Prostate gland (tissue), 2 donors: ENCODE results near the gene RHBDL1. TPM values are rescaled to one million over a fixed set of nuclear protein-coding genes. Genes with fewer than 3 reads are reported as not detected.

ENCODE experiments used
- DNase-seq: peaks from one replicate; pipeline ENCODE4 v3.0.0-alpha.2; 2019; ENCODE audit warnings: low spot score
- H3K27ac ChIP-seq, 2 donors: fragments of 200-600 bp; sonication (generic); 2 replicates each; pipeline ENCODE4 v1.5.1; 2017 to 2019
- H3K27me3 ChIP-seq: fragments of 200-600 bp; sonication (generic); replicated peaks from 2 replicates; pipeline ENCODE4 v1.5.1; 2019; ENCODE audit not compliant: insufficient read depth
- H3K36me3 ChIP-seq, 2 donors: fragments of 200-600 bp; sonication (generic); 1 replicate in 1 of 2; 2 replicates in 1 of 2; pipeline versions ENCODE4 v1.5.1 to v1.8.1; 2017 to 2019
- H3K4me1 ChIP-seq: fragments of 200-600 bp; sonication (generic); replicated peaks from 2 replicates; pipeline ENCODE4 v1.5.1; 2019
- H3K4me3 ChIP-seq, 2 donors: fragments of 200-600 bp; sonication (generic); 2 replicates each; pipeline ENCODE4 v1.5.1; 2017 to 2019
- H3K9me3 ChIP-seq: fragments of 200-600 bp; sonication (generic); 2 replicates; pipeline ENCODE4 v1.5.1; 2017
- POLR2A ChIP-seq: fragments of 450-650 bp; IDR thresholded peaks from one replicate; pipeline ENCODE4 v1.6.1; 2016; ENCODE audit warnings: antibody characterized with exemption, mild to moderate bottlenecking
- POLR2AphosphoS5 ChIP-seq: sonication (generic); formaldehyde crosslinking; IDR thresholded peaks from one replicate; pipeline ENCODE4 v1.6.1; 2017; ENCODE audit warnings: antibody characterized with exemption
- WGBS: methylation state at CpG from one replicate; pipeline ENCODE4 v1.1.5; 2018; 5-methylcytosine and 5-hydroxymethylcytosine counted together
- intact Hi-C: fragments of 100-400 bp; cut with DNase I; formaldehyde crosslinking; loops from one replicate; pipeline ENCODE4 v1.14.2; 2022
- total RNA-seq, 2 donors: library from RNA; depleted of rRNA; stranded (reverse); fragments of >200 nt; gene quantifications; one replicate each; pipeline ENCODE4 v1.1.0, GENCODE V29; 2016
- TF ChIP-seq, protein P1 (sequence below), 4 experiments: fragments of 200-600 bp in 2 of 4; fragments of 450-650 bp in 2 of 4; sonication (generic) in 2 of 4; IDR thresholded peaks; 1 replicate in 3 of 4; 2 replicates in 1 of 4; pipeline ENCODE4 v1.5.1; 2016 to 2019; ENCODE audit warnings: antibody characterized with exemption in 4 of 4, mild to moderate bottlenecking in 2 of 4, moderate library complexity in 2 of 4

The RHBDL1 gene
- total RNA-seq, 2 donors from 2014 or later, result 4.5 to 4.9 TPM

DNA sequence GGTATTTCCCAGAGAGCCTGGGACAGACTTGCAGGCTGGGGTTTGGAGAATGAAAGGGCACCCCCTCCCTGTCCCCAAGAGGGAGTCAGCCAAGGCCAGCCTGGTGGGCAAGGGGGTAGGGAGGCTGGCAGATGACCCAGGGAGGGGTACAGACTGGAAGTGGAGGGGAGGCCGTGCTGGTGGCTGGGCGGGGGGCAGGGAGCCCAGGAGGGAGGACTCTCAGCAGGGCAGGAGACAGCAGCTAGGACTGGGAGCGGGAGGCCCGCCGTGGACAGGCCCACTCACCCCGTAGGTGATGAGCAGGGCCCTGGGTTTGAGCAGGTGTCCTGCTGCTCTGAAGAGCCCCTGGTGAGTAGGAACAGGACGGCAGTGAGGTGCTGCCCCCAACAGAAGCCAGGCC, 40.5 kb upstream of the RHBDL1 start:
- no peaks in the 10 kb centered on the region for H3K9me3 ChIP-seq
- WGBS, result 88% methylated on average over 7 of the region's 7 CpGs
- DNase-seq, result no peak
- no peaks in the 10 kb centered on the region for H3K27me3 ChIP-seq
- TF ChIP-seq, protein P1, sequence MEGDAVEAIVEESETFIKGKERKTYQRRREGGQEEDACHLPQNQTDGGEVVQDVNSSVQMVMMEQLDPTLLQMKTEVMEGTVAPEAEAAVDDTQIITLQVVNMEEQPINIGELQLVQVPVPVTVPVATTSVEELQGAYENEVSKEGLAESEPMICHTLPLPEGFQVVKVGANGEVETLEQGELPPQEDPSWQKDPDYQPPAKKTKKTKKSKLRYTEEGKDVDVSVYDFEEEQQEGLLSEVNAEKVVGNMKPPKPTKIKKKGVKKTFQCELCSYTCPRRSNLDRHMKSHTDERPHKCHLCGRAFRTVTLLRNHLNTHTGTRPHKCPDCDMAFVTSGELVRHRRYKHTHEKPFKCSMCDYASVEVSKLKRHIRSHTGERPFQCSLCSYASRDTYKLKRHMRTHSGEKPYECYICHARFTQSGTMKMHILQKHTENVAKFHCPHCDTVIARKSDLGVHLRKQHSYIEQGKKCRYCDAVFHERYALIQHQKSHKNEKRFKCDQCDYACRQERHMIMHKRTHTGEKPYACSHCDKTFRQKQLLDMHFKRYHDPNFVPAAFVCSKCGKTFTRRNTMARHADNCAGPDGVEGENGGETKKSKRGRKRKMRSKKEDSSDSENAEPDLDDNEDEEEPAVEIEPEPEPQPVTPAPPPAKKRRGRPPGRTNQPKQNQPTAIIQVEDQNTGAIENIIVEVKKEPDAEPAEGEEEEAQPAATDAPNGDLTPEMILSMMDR (IDR thresholded peaks at IDR 0.05), result no peak
- TF ChIP-seq POLR2AphosphoS5, result no peak
- TF ChIP-seq POLR2A, result no peak
- H3K36me3 ChIP-seq, result no peaks in the 10 kb centered on the region
- intact Hi-C loops, result no loop called here
- peaks cover 9% of the 10 kb centered on the region for H3K4me1 ChIP-seq
- H3K27ac ChIP-seq, result no peak overlapping the region
- H3K4me3 ChIP-seq, result peak overlapping the region in 1 of 2 donors; percentile 64

DNA sequence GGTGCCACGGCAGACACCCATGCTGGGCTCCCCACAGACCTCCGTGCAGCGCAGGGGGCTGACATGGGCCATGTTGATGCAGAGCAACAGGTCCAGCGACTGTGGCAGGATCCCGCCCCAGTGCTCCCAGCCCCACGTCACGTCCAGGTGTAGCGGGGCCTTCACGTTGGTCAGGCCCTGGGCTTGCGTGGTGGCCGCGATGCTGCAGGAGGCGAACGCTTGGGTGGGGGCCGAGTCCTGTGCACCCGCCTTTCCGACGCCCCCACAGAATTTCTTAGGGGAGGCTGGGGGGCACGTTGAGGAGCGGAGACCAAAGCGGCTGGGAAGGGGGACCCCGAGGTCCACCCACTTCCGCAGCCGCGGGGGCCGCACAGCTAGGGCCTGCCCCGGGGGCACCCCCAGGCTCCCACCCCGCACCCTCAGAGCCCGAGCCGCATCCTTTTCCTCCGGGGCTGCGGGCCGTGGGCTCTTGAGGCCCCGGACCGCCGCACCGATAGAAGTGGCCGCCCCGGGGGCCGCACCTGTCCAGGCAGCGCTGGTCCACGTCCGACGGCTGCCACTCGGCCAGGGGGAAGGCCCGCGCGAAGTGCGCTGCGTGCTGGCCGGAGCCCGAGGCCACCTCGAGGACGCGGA, 39.8 kb upstream of the RHBDL1 start:
- Histone ChIP-seq H3K9me3 (no peaks in the 10 kb centered on the region), H3K4me1 (peaks cover 9% of the 10 kb centered on the region), H3K27me3 (no peaks in the 10 kb centered on the region), H3K27ac (peak overlapping the region; percentile 97), H3K36me3 (no peaks in the 10 kb centered on the region), H3K4me3 (peak overlapping the region; percentile 49 to 64)
- no peak for DNase-seq
- 3% methylated on average over 52 of the region's 55 CpGs for WGBS
- intact Hi-C loops, result loop anchor here (2.0 kb wide), 1 partner anchor 47 kb away; no protein-coding TSS in a partner anchor
- TF ChIP-seq POLR2A (no peak), POLR2AphosphoS5 (no peak)
- TF ChIP-seq, protein P1 (IDR thresholded peaks at IDR 0.05), result no peak

DNA sequence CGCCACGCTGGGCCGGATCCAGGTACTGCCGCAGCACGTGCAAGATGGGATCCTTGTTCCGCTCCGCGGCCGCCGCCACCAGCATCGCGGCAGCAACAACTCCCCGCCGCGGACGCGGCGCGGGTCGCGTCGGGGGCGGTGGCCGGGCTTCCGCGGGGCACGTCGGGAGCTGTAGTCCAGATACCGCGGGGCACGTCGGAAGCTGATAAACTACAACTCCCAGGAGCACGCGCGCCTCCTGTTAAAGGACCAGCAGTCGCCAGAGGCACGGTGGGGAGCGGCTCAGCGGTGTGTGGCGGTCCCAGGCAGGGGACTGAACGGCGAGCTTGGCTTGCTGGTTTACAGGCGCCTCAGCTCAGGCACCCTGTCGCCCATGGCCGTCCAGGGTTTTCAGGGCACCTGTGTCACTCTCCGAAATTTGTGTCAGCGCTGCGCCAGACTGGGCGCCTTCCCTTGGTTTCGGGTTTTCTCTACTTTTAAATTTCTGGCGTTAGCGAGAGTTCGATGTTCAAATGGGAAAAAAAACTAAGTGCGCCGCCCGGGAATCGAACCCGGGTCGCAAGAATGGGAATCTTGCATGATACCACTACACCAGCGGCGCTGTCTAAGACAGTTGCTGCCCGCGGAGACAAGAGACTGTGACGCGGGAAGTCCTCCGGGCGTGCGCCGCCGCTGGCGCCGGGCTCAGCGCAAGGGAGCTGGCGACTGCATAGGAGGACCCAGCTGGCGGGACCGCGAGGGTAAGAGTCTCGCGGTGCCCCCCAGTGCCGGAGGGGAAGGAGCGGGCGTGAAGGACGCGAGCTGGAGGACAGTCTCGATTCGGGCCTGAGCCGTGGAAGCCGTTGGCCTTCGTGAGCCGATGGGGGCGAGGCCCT, 39.0 kb upstream of the RHBDL1 start, which contains the start of gene METTL26:
TSS of gene METTL26 (minus strand) at position 100 of the 875 bp plus-strand sequence. CDS start at position 85, 15 bp downstream.
- Histone ChIP-seq H3K27ac (peak within 1 kb of the TSS; percentile 97), H3K9me3 (no peaks in the 10 kb centered on the region), H3K4me1 (peaks cover 9% of the 10 kb centered on the region), H3K36me3 (no peaks in the 10 kb centered on the region), H3K4me3 (peak within 1 kb of the TSS; percentile 49 to 64), H3K27me3 (no peaks in the 10 kb centered on the region)
- TF ChIP-seq POLR2AphosphoS5, result peak; percentile 79
- peak; percentile 58 for TF ChIP-seq POLR2A
- TF ChIP-seq, protein P1 (IDR thresholded peaks at IDR 0.05), result peak in 2 of 4 experiments; percentile 28 to 32
- peak; percentile 95 for DNase-seq
- under 1% methylated on average over 91 of the region's 91 CpGs for WGBS
- intact Hi-C loops, result loop anchor here (2.0 kb wide), 1 partner anchor 48 kb away; no protein-coding TSS in a partner anchor

DNA sequence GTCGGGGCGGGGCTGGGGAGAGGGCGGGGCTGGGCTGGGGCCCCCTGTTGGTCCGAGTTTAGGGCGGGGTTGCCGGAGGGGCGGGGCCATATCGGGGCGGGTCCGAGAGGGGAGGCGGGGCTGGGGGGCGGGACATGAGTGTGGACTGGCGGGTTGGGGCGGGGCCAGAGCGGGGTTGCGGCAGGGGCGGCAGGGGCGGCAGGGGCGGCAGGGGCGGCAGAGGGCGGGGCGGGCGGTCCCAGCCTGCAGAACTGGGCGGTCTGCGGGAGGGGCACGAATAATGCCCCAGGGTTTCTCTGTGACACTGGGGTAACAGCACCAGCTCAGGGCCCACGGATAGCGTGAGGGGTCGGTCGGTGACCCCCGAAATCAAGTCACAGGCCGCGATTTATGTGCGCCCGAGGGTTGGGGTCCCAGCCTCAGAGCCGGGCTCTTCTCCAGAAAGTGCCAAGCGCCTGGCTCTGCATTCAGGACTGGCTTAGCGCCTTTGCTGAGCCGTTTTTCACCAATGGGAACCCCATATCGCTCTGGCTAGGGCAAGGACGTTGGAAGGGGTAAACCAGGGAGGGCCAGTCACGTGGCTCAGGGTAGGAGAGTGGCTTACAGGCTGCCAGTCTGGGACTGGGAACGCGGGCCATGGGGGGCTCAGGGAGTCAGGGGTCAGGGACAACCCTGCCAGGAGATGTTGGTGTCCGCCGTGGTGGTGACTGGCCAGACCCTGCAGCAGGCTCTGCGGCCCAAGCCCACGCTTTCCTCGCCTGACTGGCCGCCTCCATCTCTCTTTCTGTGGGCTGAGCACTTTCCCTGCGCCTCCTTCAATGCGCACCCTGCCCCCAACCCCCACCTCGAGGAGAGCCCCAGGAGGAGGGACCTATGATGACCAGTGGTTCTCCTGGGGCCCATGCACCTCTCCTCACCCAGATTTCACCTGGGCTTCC, 38.1 kb upstream of the RHBDL1 start:
- Histone ChIP-seq H3K9me3 (no peaks in the 10 kb centered on the region), H3K27ac (peak overlapping the region; percentile 97), H3K4me3 (peak overlapping the region; percentile 49 to 64), H3K27me3 (no peaks in the 10 kb centered on the region), H3K36me3 (no peaks in the 10 kb centered on the region), H3K4me1 (peaks cover 9% of the 10 kb centered on the region)
- DNase-seq, result peak; percentile 91
- TF ChIP-seq, protein P1 (IDR thresholded peaks at IDR 0.05), result no peak
- no peak for TF ChIP-seq POLR2AphosphoS5
- no peak for TF ChIP-seq POLR2A
- WGBS, result 46% methylated on average over 19 of the region's 53 CpGs
- intact Hi-C loops, result loop anchor here (2.0 kb wide), 1 partner anchor 49 kb away; no protein-coding TSS in a partner anchor
